HCT116 (cell line): ENCODE measurements around the gene MAPK1. TPM values are rescaled to one million over a fixed set of nuclear protein-coding genes. Genes with fewer than 3 reads are reported as not detected.
"Not testable (repeated sequence)": the region's sequence is repeated elsewhere in the genome, so short reads cannot be mapped to it uniquely, and the experiment has no call there.

Experiments used
- ATAC-seq: fragments of 200-7000 bp; cut with Tn5 transposase; 2 replicates; pipeline ENCODE4 v1.9.1; 2020; ENCODE audit warnings: mild to moderate bottlenecking, moderate library complexity
- BruUV-seq: library from RNA; stranded (reverse); fragments of 400-500 nt; replicated peaks from 2 replicates; lab custom pipeline; 2021; lab: Mats Ljungman, UMichigan
- CTCF ChIA-PET: fragments of 300-600 bp; sonication (Branson Sonifier 250); formaldehyde crosslinking; loops from one replicate; lab custom pipeline; 2021; ENCODE audit warnings: antibody characterized with exemption; lab: Charles Lee
- POLR2A ChIA-PET: fragments of 300-600, 350-600 bp; sonication (Branson Sonifier 250); formaldehyde crosslinking; loops from one replicate; lab custom pipeline; 2021; ENCODE audit warnings: antibody characterized with exemption; lab: Charles Lee
- RAD21 ChIA-PET, 2 experiments: fragments of 300-600 bp; sonication (Branson Sonifier 250); formaldehyde crosslinking; loops; one replicate each; lab custom pipeline; 2023; ENCODE audit warnings: low total read pairs in 2 of 2; ENCODE audit not compliant: uncharacterized antibody in 2 of 2, unreplicated experiment in 2 of 2, low non-redundant PET in 1 of 2; lab: Charles Lee
- DNase-seq: peaks from one replicate; pipeline ENCODE4 v3.0.0-alpha.2; 2010; ENCODE audit warnings: low read depth, low spot score
- H2AFZ ChIP-seq: fragments of 200-600 bp; shearing (Covaris generic), sonication (generic); 2 replicates; pipeline ENCODE4 v1.6.1; 2017; ENCODE audit warnings: low read depth, mixed run types, mixed read lengths, antibody characterized with exemption, low read length; ENCODE audit not compliant: poor library complexity, severe bottlenecking
- H3K27ac ChIP-seq: 2 replicates; pipeline ENCODE4 v1.5.1; 2012; ENCODE audit warnings: low read depth, low read length
- H3K27me3 ChIP-seq: fragments of 200-600 bp; sonication (generic); 2 replicates; pipeline ENCODE4 v1.6.1; 2016; ENCODE audit warnings: mixed run types, low read length, mixed read lengths; ENCODE audit not compliant: insufficient read depth
- H3K36me3 ChIP-seq, 2 experiments: fragments of 200-500 bp in 1 of 2; fragments of 200-600 bp in 1 of 2; sonication (Bioruptor generic) in 1 of 2; sonication (generic) in 1 of 2; 2 replicates each; pipeline versions ENCODE4 v1.5.1 to v1.6.1; 2014 to 2016; ENCODE audit warnings: low read length in 2 of 2, inconsistent platforms in 1 of 2, mixed read lengths in 1 of 2, mixed run types in 1 of 2; ENCODE audit not compliant: insufficient read depth in 2 of 2, control insufficient read depth in 1 of 2
- H3K4me1 ChIP-seq, 2 experiments: fragments of 200-600 bp in 1 of 2; sonication (generic) in 1 of 2; 2 replicates each; pipeline versions ENCODE4 v1.5.1 to v1.6.1; 2012 to 2017; ENCODE audit warnings: low read length in 2 of 2, inconsistent platforms in 1 of 2, mild to moderate bottlenecking in 1 of 2, mixed read lengths in 1 of 2, mixed run types in 1 of 2, moderate library complexity in 1 of 2; ENCODE audit not compliant: insufficient read depth in 2 of 2, control insufficient read depth in 1 of 2
- H3K4me2 ChIP-seq: fragments of 200-600 bp; sonication (generic); 2 replicates; pipeline ENCODE4 v1.6.1; 2017; ENCODE audit warnings: mixed run types, low read length, mixed read lengths
- H3K4me3 ChIP-seq, 2 experiments: fragments of 200-600 bp in 1 of 2; sonication (generic) in 1 of 2; replicated peaks in 1 of 2; 2 replicates each; pipeline ENCODE4 v1.5.1; 2011 to 2016; ENCODE audit warnings: low read length in 2 of 2, control low read depth in 1 of 2, low read depth in 1 of 2, mild to moderate bottlenecking in 1 of 2, mixed read lengths in 1 of 2, mixed run types in 1 of 2
- H3K79me2 ChIP-seq: fragments of 200-600 bp; sonication (generic); 2 replicates; pipeline ENCODE4 v1.6.1; 2017; ENCODE audit warnings: mild to moderate bottlenecking, mixed run types, low read length, moderate library complexity, mixed read lengths; ENCODE audit not compliant: insufficient read depth
- H3K9ac ChIP-seq: fragments of 200-600 bp; sonication (generic); 2 replicates; pipeline ENCODE4 v1.6.1; 2016; ENCODE audit warnings: low read length, mixed read lengths
- H3K9me2 ChIP-seq: fragments of 200-600 bp; sonication (generic), shearing (Covaris generic); 2 replicates; pipeline ENCODE4 v1.6.1; 2017; ENCODE audit warnings: mixed run types, mild to moderate bottlenecking, moderate library complexity; ENCODE audit not compliant: insufficient read depth
- H3K9me3 ChIP-seq, 2 experiments: fragments of 200-500 bp in 1 of 2; fragments of 200-600 bp in 1 of 2; sonication (Bioruptor generic) in 1 of 2; sonication (generic) in 1 of 2; 2 replicates each; pipeline ENCODE4 v1.6.1; 2014 to 2017; ENCODE audit warnings: low read length in 2 of 2, mixed read lengths in 2 of 2, inconsistent platforms in 1 of 2, low read depth in 1 of 2, mild to moderate bottlenecking in 1 of 2, mixed run types in 1 of 2, moderate library complexity in 1 of 2; ENCODE audit not compliant: control insufficient read depth in 1 of 2, insufficient read depth in 1 of 2
- H4K20me1 ChIP-seq: fragments of 200-600 bp; sonication (generic), shearing (Covaris generic); 2 replicates; pipeline ENCODE4 v1.6.1; 2017; ENCODE audit warnings: mixed run types, mild to moderate bottlenecking, moderate library complexity; ENCODE audit not compliant: insufficient read depth
- JUND ChIP-seq: IDR thresholded peaks from 2 replicates; pipeline ENCODE4 v1.6.1; 2012
- POLR2AphosphoS5 ChIP-seq: IDR thresholded peaks from 2 replicates; pipeline ENCODE4 v1.6.1; 2011; ENCODE audit warnings: mild to moderate bottlenecking, low read depth, low read length, moderate library complexity
- intact Hi-C: fragments of 100-400 bp; cut with micrococcal nuclease; formaldehyde crosslinking; loops from 2 replicates; pipeline ENCODE4 v1.10.0; 2022
- total RNA-seq: library from RNA; stranded (reverse); gene quantifications from one replicate; pipeline ENCODE4 v1.2.1, GENCODE V29; 2021; ENCODE audit not compliant: unreplicated experiment

The MAPK1 gene
- total RNA-seq, 1 experiment from 2014 or later, result 137 TPM

DNA sequence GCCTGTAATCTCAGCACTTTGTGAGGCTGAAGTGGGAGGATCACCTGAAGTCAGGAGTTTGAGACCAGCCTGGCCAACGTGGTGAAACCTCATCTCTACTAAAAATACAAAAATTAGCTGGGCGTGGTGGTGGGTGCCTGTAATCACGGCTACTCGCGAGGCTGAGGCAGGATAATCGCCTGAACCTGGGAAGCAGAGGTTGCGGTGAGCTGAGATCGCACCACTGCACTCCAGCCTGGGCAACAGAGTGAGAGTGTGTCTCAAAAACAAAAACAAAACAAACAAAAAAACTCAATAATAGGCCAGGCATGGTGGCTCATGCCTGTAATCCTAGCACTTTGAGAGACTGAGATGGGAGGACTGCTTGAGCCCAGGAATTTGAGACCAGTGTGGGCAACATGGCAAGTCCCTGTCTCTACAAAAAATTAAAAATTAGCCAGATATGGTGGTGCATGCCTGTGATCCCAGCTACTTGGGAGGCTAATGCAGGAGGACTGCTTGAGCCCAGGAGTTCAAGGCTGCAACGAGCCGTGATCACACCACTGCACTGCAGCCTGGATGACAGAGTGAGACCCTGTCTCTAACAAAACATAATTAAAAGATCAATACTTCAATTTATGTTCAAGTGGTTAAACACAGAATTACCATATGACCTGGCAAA lies 28.2 kb downstream of the MAPK1 start:
- ATAC-seq, H3K9me3 ChIP-seq, POLR2A ChIA-PET, H3K9ac ChIP-seq, intact Hi-C loops, H2AFZ ChIP-seq, H3K4me3 ChIP-seq, H3K36me3 ChIP-seq, CTCF ChIA-PET, H3K27ac ChIP-seq, DNase-seq, RAD21 ChIA-PET, H3K9me2 ChIP-seq, BruUV-seq, H3K27me3 ChIP-seq: not testable (repeated sequence)
- peak overlapping the region; percentile 71; the same call in 1 of the 2 replicates for H3K4me2 ChIP-seq
- peaks cover 16% of the 10 kb centered on the region for H4K20me1 ChIP-seq
- peaks cover 28 to 42% of the 10 kb centered on the region in 2 experiments for H3K4me1 ChIP-seq
- H3K79me2 ChIP-seq, result peaks cover 97% of the 10 kb centered on the region

- H3K9me2 ChIP-seq, result no peaks in the 10 kb centered on the region
- no peaks in the 10 kb centered on the region for H3K27me3 ChIP-seq
- intact Hi-C loops, result no loop called here
- H3K36me3 ChIP-seq, result peaks cover 0 to 3% of the 10 kb centered on the region in 2 experiments; a peak in 1 of 4 replicates
- peaks cover 16% of the 10 kb centered on the region for H4K20me1 ChIP-seq
- peaks cover 89% of the 10 kb centered on the region for H3K79me2 ChIP-seq
- peaks cover 28 to 42% of the 10 kb centered on the region in 2 experiments for H3K4me1 ChIP-seq
- no peak overlapping the region for H2AFZ ChIP-seq
- CTCF ChIA-PET, result no interaction called here
- ATAC-seq, result peak; percentile 92
- H3K9me3 ChIP-seq, result no peaks in the 10 kb centered on the region
- peak overlapping the region; percentile 12 to 39; a peak in 3 of 4 replicates for H3K4me3 ChIP-seq
- no TSS peak for BruUV-seq
- POLR2A ChIA-PET, result no interaction called here
- H3K4me2 ChIP-seq, result peak overlapping the region; percentile 71
- TF ChIP-seq JUND (0 out of 2 replicates have a peak, but pooled peaks have one; percentile 20), POLR2AphosphoS5 (no peak)
- RAD21 ChIA-PET, result no interaction called here
- H3K27ac ChIP-seq, result peak overlapping the region; percentile 88
- peak; percentile 39 for DNase-seq
- peak overlapping the region; percentile 44 for H3K9ac ChIP-seq
Observed at GRCh38 chr22:21837248-21837979, 30.0 kb downstream of the MAPK1 start.

- DNase-seq, BruUV-seq, H3K27ac ChIP-seq, intact Hi-C loops, RAD21 ChIA-PET, H3K27me3 ChIP-seq, POLR2A ChIA-PET, CTCF ChIA-PET, H3K9me2 ChIP-seq, H3K4me3 ChIP-seq, H2AFZ ChIP-seq, H3K4me2 ChIP-seq, H3K9ac ChIP-seq, H3K36me3 ChIP-seq, ATAC-seq, H3K9me3 ChIP-seq: not testable (repeated sequence)
- Histone ChIP-seq H3K79me2 (peaks cover 91% of the 10 kb centered on the region), H3K4me1 (peaks cover 28 to 41% of the 10 kb centered on the region in 2 experiments), H4K20me1 (peaks cover 18% of the 10 kb centered on the region)
Observed at GRCh38 chr22:21836486-21836885, 31.0 kb downstream of the MAPK1 start.
